Measurements from ENCODE around the gene EIF3A.
"Not testable (repeated sequence)": the region's sequence is repeated elsewhere in the genome, so short reads cannot be mapped to it uniquely, and the experiment has no call there.

Gene EIF3A

GRCh38 chr10:119049777-119050176 lies 30.8 kb downstream of the EIF3A start:
- DNase-seq, result no peak

GRCh38 chr10:119049361-119049760 lies 31.3 kb downstream of the EIF3A start:
- no peak for DNase-seq

GRCh38 chr10:119045561-119045960 lies 35.1 kb downstream of the EIF3A start:
- DNase-seq, result no peak

- no peak for DNase-seq
Observed at GRCh38 chr10:119042169-119042568, 38.4 kb downstream of the EIF3A start.

- no peak for DNase-seq
Observed at GRCh38 chr10:119041326-119041725, 39.3 kb downstream of the EIF3A start.

- DNase-seq, result no peak
Observed at GRCh38 chr10:119039161-119039560, 41.5 kb downstream of the EIF3A start.

GRCh38 chr10:119031496-119032059 lies 49.0 kb downstream of the EIF3A start:
- no peak for DNase-seq

- DNase-seq, result peak; percentile 57 to 66
Observed at GRCh38 chr10:119030421-119031250, 50.0 kb downstream of the EIF3A start.

- DNase-seq, result peak; percentile 26 to 31
Observed at GRCh38 chr10:119029613-119030420, 50.8 kb downstream of the EIF3A start, which contains the start of gene NANOS1. NANOS1 (plus strand) TSS chr10:119029714; CDS start chr10:119029802, 88 bp downstream.

- peak; percentile 80 to 84 for DNase-seq
Observed at GRCh38 chr10:119028900-119029612, 51.6 kb downstream of the EIF3A start.

GRCh38 chr10:119028445-119028899 lies 52.1 kb downstream of the EIF3A start:
- not testable (repeated sequence) for DNase-seq

- DNase-seq, result no peak
Observed at GRCh38 chr10:119026301-119027110, 54.1 kb downstream of the EIF3A start.

GRCh38 chr10:119025776-119026175 lies 54.8 kb downstream of the EIF3A start:
- no peak for DNase-seq

- no peak for DNase-seq
Observed at GRCh38 chr10:119025336-119025735, 55.3 kb downstream of the EIF3A start.

GRCh38 chr10:119024882-119025281 lies 55.7 kb downstream of the EIF3A start:
- no peak for DNase-seq

GRCh38 chr10:119023553-119023868 lies 57.1 kb downstream of the EIF3A start:
- DNase-seq, result no peak

GRCh38 chr10:119022846-119023552 lies 57.6 kb downstream of the EIF3A start:
- DNase-seq, result no peak

GRCh38 chr10:119020627-119020946 lies 60.0 kb downstream of the EIF3A start:
- DNase-seq, result peak; percentile 16 to 31

GRCh38 chr10:119007211-119007574 lies 73.4 kb downstream of the EIF3A start:
- DNase-seq, result no peak

- DNase-seq, result no peak
Observed at GRCh38 chr10:119006451-119007210, 74.0 kb downstream of the EIF3A start.

Measured in activated CD4-positive, alpha-beta T cell treated with anti-CD3 and anti-CD28 coated beads, Interleukin-2, amount 50 U/mL, for 48 hours (primary cell).